PC-9 (cell line): ENCODE results near the gene CCNE1. TPM values are rescaled to one million over a fixed set of nuclear protein-coding genes. Genes with fewer than 3 reads are reported as not detected.

Experiments
- BruUV-seq: library from RNA; stranded (reverse); fragments of 400-500 nt; replicated peaks from 2 replicates; lab custom pipeline; 2021; lab: Mats Ljungman, UMichigan
- CTCF ChIA-PET: fragments of 300-600 bp; sonication (Branson Sonifier 250); formaldehyde crosslinking; loops from one replicate; lab custom pipeline; 2022; ENCODE audit warnings: antibody characterized with exemption; lab: Charles Lee
- POLR2A ChIA-PET: fragments of 300-600 bp; sonication (Branson Sonifier 250); formaldehyde crosslinking; loops from one replicate; lab custom pipeline; 2022; ENCODE audit warnings: antibody characterized with exemption; ENCODE audit not compliant: unreplicated experiment; lab: Charles Lee
- DNase-seq, 2 experiments: peaks; one replicate each; pipeline versions ENCODE4 v3.0.0 to v3.0.0-alpha.2; 2015 to 2022; ENCODE audit warnings: mixed read lengths in 1 of 2
- H2AFZ ChIP-seq: fragments of 200-600 bp; sonication (generic); 2 replicates; pipeline ENCODE4 v1.8.1; 2017; ENCODE audit warnings: antibody characterized with exemption
- H3F3A ChIP-seq: fragments of 200-600 bp; sonication (generic); 2 replicates; pipeline ENCODE4 v1.8.1; 2017; ENCODE audit warnings: antibody characterized with exemption, mild to moderate bottlenecking, low read depth; ENCODE audit not compliant: insufficient read depth
- H3K27ac ChIP-seq: fragments of 200-600 bp; sonication (generic); 2 replicates; pipeline ENCODE4 v1.6.1; 2016; ENCODE audit warnings: mixed run types
- H3K27me3 ChIP-seq: fragments of 200-600 bp; sonication (generic); 2 replicates; pipeline ENCODE4 v1.6.1; 2016; ENCODE audit warnings: low read depth, mixed run types; ENCODE audit not compliant: insufficient read depth
- H3K36me3 ChIP-seq: fragments of 200-600 bp; sonication (generic); 2 replicates; pipeline ENCODE4 v1.6.1; 2016; ENCODE audit warnings: low read depth, mixed run types
- H3K4me1 ChIP-seq: fragments of 200-600 bp; sonication (generic); replicated peaks from 2 replicates; pipeline ENCODE4 v1.6.1; 2016; ENCODE audit warnings: mixed run types; ENCODE audit not compliant: insufficient read depth
- H3K4me2 ChIP-seq: fragments of 200-600 bp; sonication (generic); 2 replicates; pipeline ENCODE4 v1.6.1; 2017; ENCODE audit warnings: mixed run types
- H3K4me3 ChIP-seq: fragments of 200-600 bp; sonication (generic); 2 replicates; pipeline ENCODE4 v1.6.1; 2016; ENCODE audit warnings: mixed run types
- H3K79me2 ChIP-seq: fragments of 200-600 bp; sonication (generic); 2 replicates; pipeline ENCODE4 v1.6.1; 2017; ENCODE audit warnings: low read depth, mixed run types
- H3K9me2 ChIP-seq: fragments of 200-600 bp; sonication (generic); 2 replicates; pipeline ENCODE4 v1.8.1; 2017; ENCODE audit warnings: mild to moderate bottlenecking; ENCODE audit not compliant: insufficient read depth
- H3K9me3 ChIP-seq: fragments of 200-600 bp; sonication (generic); 2 replicates; pipeline ENCODE4 v1.8.1; 2016; ENCODE audit warnings: low read depth; ENCODE audit not compliant: insufficient read depth
- H4K20me1 ChIP-seq: fragments of 200-600 bp; sonication (generic); 2 replicates; pipeline ENCODE4 v1.8.1; 2017; ENCODE audit not compliant: insufficient read depth
- CTCF ChIP-seq: fragments of 200-600 bp; sonication (generic); conservative IDR thresholded peaks from 2 replicates; pipeline ENCODE4 v1.6.1; 2017; ENCODE audit warnings: mixed run types, antibody characterized with exemption, mild to moderate bottlenecking, moderate library complexity
- EZH2 ChIP-seq: fragments of 200-600 bp; sonication (generic); IDR thresholded peaks from 2 replicates; pipeline ENCODE4 v1.8.0; 2017; ENCODE audit warnings: antibody characterized with exemption, low read depth
- intact Hi-C: fragments of 100-400 bp; cut with micrococcal nuclease; formaldehyde crosslinking; loops from one replicate; pipeline ENCODE4 v1.10.0; 2022; ENCODE audit not compliant: unreplicated experiment
- total RNA-seq: library from RNA; stranded (reverse); gene quantifications from 2 replicates; pipeline ENCODE4 v1.2.3, GENCODE V29; 2021

CCNE1 gene
- total RNA-seq, 1 experiment from 2014 or later, result 10.6 TPM

DNA sequence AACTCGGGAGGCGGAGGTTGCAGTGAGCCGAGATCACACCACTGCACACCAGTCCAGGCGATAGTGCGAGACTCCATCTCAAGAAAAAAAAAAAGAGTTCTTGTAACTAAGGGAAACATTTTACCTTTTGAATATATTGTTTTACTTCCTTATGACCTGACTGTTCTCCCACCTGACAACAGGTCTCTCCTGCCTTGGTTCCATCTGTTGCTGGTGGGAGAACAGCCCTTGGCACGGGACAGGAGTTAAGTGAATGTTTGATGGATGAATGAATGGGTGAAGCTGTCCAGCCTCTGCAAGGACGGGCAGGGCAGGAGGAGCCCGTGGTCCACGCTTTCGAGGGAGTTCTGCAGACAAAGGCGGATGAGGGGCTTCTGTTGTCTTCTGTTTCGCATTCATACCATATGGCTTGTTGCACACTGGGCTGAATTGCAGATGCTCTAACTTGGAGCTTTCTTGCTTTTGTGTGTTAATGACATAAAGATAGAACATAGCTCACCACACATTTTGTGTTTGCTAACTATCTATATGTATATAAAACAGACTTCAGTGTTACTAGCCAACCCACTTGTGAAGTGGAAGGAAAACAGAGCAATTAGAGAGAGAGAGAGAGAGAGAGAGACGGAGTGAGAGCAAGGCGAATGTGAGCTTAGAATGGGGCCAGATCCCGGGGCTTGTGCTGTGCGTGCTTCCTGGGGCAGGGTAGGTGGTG is 16.2 kb upstream of the CCNE1 start:
- Histone ChIP-seq H3K4me2 (no peak overlapping the region), H3K9me2 (no peaks in the 10 kb centered on the region), H4K20me1 (no peaks in the 10 kb centered on the region), H3K79me2 (no peaks in the 10 kb centered on the region), H3K4me1 (no peaks in the 10 kb centered on the region), H2AFZ (no peak overlapping the region), H3K9me3 (no peaks in the 10 kb centered on the region), H3K4me3 (no peak overlapping the region), H3F3A (peaks cover 3% of the 10 kb centered on the region; the same call in 1 of the 2 replicates), H3K27ac (no peak overlapping the region), H3K27me3 (no peaks in the 10 kb centered on the region), H3K36me3 (no peaks in the 10 kb centered on the region)
- intact Hi-C loops, result no loop called here
- POLR2A ChIA-PET, result interaction anchor here (0.6 kb wide), 1 partner anchor 24 kb away, joined by 3 read pairs; no protein-coding TSS in a partner anchor
- no TSS peak for BruUV-seq
- DNase-seq, result no peak
- TF ChIP-seq EZH2 (no peak), CTCF (no peak)
- CTCF ChIA-PET, result no interaction called here

DNA sequence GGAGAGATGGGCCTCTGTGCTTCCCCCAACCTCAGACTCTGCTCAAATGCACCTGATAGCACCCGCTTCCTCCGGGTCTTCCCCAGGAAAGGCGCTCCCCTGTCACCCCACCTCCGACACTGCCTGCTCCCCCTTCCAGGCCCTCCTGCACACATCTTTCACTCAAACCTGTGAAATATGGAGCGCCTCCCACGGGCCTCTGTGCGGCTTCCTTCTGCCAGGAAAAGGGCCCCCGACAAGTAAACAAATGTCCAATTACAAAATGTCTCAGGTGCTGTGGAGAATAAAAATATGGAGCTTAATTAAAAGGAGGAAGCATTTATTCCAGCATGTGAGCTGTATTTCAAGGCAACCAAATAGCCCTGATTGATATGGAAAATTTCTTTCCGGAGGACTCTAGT is 15.6 kb upstream of the CCNE1 start:
- Histone ChIP-seq H3K4me1 (no peaks in the 10 kb centered on the region), H3K4me2 (no peak overlapping the region), H3K9me2 (no peaks in the 10 kb centered on the region), H3F3A (peaks cover 3% of the 10 kb centered on the region; the same call in 1 of the 2 replicates), H3K4me3 (no peak overlapping the region), H3K36me3 (no peaks in the 10 kb centered on the region), H3K79me2 (no peaks in the 10 kb centered on the region), H2AFZ (no peak overlapping the region), H3K9me3 (no peaks in the 10 kb centered on the region), H4K20me1 (no peaks in the 10 kb centered on the region), H3K27me3 (no peaks in the 10 kb centered on the region), H3K27ac (no peak overlapping the region)
- intact Hi-C loops, result no loop called here
- DNase-seq, result no peak
- BruUV-seq, result no TSS peak
- ChIA-PET CTCF (no interaction called here), POLR2A (interaction anchor here (0.6 kb wide), 1 partner anchor 24 kb away, joined by 3 read pairs; no protein-coding TSS in a partner anchor)
- TF ChIP-seq EZH2, result no peak
- TF ChIP-seq CTCF, result no peak

DNA sequence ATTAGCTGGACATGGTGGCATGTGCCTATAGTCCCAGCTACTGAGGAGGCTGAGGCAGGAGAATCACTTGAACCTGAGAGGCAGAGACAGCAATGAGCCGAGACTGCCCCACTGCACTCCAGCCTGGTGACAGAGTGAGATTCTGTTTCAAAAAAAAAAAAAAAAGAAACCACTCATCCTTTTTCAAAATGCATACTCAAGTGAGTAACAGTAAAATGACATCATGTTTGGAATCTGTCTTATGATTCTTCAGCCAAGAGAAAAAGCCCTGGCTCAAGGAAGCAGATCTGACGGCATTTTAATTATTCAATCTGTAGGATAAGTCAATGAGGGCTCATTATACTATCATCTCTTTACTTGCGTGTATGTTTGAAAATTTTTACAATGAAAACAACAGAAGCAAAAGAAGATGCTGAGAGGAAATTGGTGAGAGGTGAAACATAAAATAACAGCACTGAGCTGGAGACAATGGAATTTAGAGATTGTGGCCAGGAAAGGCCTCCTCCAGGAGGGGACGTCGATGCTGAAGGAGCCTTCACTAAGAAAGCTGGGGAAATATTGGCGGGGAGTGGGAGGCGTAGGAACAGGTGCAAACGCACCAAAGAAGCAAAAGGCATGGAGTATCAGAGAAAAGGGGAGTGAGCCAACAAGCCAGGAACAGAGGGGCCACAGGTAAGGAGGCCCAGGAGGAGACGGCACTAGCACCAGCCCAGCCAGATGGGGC is 12.9 kb upstream of the CCNE1 start:
- H3K4me2 ChIP-seq, result no peak overlapping the region
- TF ChIP-seq EZH2 (no peak), CTCF (no peak)
- H3K79me2 ChIP-seq, result no peaks in the 10 kb centered on the region
- no TSS peak for BruUV-seq
- no peak for DNase-seq
- H3K36me3 ChIP-seq, result no peaks in the 10 kb centered on the region
- H4K20me1 ChIP-seq, result no peaks in the 10 kb centered on the region
- no peaks in the 10 kb centered on the region for H3K9me3 ChIP-seq
- peaks cover 3% of the 10 kb centered on the region; the same call in 1 of the 2 replicates for H3F3A ChIP-seq
- no peak overlapping the region for H3K27ac ChIP-seq
- no peak overlapping the region for H2AFZ ChIP-seq
- no peaks in the 10 kb centered on the region for H3K9me2 ChIP-seq
- no peaks in the 10 kb centered on the region for H3K4me1 ChIP-seq
- intact Hi-C loops, result no loop called here
- H3K4me3 ChIP-seq, result no peak overlapping the region
- H3K27me3 ChIP-seq, result no peaks in the 10 kb centered on the region
- ChIA-PET CTCF (no interaction called here), POLR2A (interaction anchor here (0.6 kb wide), 1 partner anchor 47 kb away, joined by 4 read pairs; no protein-coding TSS in a partner anchor)
